ENCODE measurements around the gene ZNF410.

DNA sequence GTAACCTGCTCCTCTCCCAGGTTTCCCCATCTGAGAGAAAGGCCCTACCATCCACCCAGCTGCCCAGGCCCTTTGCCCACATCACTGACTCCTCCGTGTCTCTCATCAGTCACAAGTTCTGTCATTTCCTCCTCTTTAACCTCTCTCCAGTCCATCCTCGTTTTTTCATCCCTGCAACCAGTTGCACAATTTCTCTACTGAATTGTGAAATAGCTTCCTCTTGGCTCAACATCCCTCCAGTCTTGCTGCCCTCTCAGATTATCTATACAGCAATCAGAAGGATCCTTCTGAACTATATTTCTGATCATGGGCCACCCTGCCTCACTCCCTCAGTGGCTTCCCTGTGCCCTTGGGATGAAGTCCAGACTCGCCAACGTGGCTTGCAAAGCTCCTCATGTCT lies 56.4 kb downstream of the ZNF410 start:
- TF ChIP-seq, protein P1, sequence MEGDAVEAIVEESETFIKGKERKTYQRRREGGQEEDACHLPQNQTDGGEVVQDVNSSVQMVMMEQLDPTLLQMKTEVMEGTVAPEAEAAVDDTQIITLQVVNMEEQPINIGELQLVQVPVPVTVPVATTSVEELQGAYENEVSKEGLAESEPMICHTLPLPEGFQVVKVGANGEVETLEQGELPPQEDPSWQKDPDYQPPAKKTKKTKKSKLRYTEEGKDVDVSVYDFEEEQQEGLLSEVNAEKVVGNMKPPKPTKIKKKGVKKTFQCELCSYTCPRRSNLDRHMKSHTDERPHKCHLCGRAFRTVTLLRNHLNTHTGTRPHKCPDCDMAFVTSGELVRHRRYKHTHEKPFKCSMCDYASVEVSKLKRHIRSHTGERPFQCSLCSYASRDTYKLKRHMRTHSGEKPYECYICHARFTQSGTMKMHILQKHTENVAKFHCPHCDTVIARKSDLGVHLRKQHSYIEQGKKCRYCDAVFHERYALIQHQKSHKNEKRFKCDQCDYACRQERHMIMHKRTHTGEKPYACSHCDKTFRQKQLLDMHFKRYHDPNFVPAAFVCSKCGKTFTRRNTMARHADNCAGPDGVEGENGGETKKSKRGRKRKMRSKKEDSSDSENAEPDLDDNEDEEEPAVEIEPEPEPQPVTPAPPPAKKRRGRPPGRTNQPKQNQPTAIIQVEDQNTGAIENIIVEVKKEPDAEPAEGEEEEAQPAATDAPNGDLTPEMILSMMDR (IDR thresholded peaks at IDR 0.05) = no peak
- no peak for TF ChIP-seq POLR2A (IDR thresholded peaks at IDR 0.05)
